DND-41 (cell line): ENCODE results near the gene SP2.

Experiments
- ATAC-seq: fragments of 200-7000 bp; cut with Tn5 transposase; 3 replicates; pipeline ENCODE4 v1.9.1; 2021; ENCODE audit warnings: low read depth; ENCODE audit not compliant: insufficient read depth
- DNase-seq: peaks from one replicate; pipeline ENCODE4 v3.0.0-alpha.2; 2020
- H2AFZ ChIP-seq: 2 replicates; pipeline ENCODE4 v1.6.0; 2012; ENCODE audit warnings: low read depth, low read length
- H3K27ac ChIP-seq: 2 replicates; pipeline ENCODE4 v1.5.1; 2012; ENCODE audit warnings: low read length, inconsistent platforms
- H3K27me3 ChIP-seq: fragments of 200-600 bp; sonication (generic); 2 replicates; pipeline ENCODE4 v1.6.0; 2012; ENCODE audit warnings: low read length, mild to moderate bottlenecking, inconsistent platforms; ENCODE audit not compliant: insufficient read depth, poor library complexity
- H3K36me3 ChIP-seq: 2 replicates; pipeline ENCODE4 v1.5.1; 2012; ENCODE audit warnings: low read length, inconsistent platforms; ENCODE audit not compliant: insufficient read depth
- H3K4me1 ChIP-seq: 2 replicates; pipeline ENCODE4 v1.5.1; 2012; ENCODE audit warnings: mild to moderate bottlenecking, low read length; ENCODE audit not compliant: insufficient read depth
- H3K4me2 ChIP-seq: 2 replicates; pipeline ENCODE4 v1.6.0; 2012; ENCODE audit warnings: mild to moderate bottlenecking, moderate library complexity, low read length, inconsistent platforms; ENCODE audit not compliant: insufficient read depth
- H3K4me3 ChIP-seq, 2 experiments: fragments of 200-600 bp in 1 of 2; shearing (Covaris generic) in 1 of 2; 2 replicates each; pipeline ENCODE4 v1.5.1; 2012 to 2016; ENCODE audit warnings: inconsistent platforms in 2 of 2, low read length in 2 of 2, mild to moderate bottlenecking in 2 of 2, low read depth in 1 of 2, moderate library complexity in 1 of 2
- H3K79me2 ChIP-seq: 2 replicates; pipeline ENCODE4 v1.6.0; 2012; ENCODE audit warnings: low read length, inconsistent platforms; ENCODE audit not compliant: insufficient read depth
- H3K9ac ChIP-seq: 2 replicates; pipeline ENCODE4 v1.6.0; 2012; ENCODE audit warnings: low read depth, mild to moderate bottlenecking, inconsistent platforms, low read length, moderate library complexity
- H3K9me3 ChIP-seq: 2 replicates; pipeline ENCODE4 v1.5.1; 2012; ENCODE audit warnings: low read length, moderate library complexity, mild to moderate bottlenecking, inconsistent platforms; ENCODE audit not compliant: insufficient read depth, severe bottlenecking
- H4K20me1 ChIP-seq: 2 replicates; pipeline ENCODE4 v1.6.0; 2012; ENCODE audit warnings: low read length; ENCODE audit not compliant: insufficient read depth
- EZH2 ChIP-seq: IDR thresholded peaks from 3 replicates; pipeline ENCODE4 v1.6.1; 2012; ENCODE audit warnings: borderline replicate concordance, low read depth, mild to moderate bottlenecking, moderate library complexity, low read length, inconsistent platforms; ENCODE audit not compliant: severe bottlenecking
- TF ChIP-seq, protein P1 (sequence below): IDR thresholded peaks from 2 replicates; pipeline ENCODE4 v1.5.1; 2012; ENCODE audit warnings: borderline replicate concordance, low read length, moderate library complexity, mild to moderate bottlenecking; ENCODE audit not compliant: poor library complexity, severe bottlenecking; ENCODE audit errors: extremely low read depth

The SP2 gene

DNA sequence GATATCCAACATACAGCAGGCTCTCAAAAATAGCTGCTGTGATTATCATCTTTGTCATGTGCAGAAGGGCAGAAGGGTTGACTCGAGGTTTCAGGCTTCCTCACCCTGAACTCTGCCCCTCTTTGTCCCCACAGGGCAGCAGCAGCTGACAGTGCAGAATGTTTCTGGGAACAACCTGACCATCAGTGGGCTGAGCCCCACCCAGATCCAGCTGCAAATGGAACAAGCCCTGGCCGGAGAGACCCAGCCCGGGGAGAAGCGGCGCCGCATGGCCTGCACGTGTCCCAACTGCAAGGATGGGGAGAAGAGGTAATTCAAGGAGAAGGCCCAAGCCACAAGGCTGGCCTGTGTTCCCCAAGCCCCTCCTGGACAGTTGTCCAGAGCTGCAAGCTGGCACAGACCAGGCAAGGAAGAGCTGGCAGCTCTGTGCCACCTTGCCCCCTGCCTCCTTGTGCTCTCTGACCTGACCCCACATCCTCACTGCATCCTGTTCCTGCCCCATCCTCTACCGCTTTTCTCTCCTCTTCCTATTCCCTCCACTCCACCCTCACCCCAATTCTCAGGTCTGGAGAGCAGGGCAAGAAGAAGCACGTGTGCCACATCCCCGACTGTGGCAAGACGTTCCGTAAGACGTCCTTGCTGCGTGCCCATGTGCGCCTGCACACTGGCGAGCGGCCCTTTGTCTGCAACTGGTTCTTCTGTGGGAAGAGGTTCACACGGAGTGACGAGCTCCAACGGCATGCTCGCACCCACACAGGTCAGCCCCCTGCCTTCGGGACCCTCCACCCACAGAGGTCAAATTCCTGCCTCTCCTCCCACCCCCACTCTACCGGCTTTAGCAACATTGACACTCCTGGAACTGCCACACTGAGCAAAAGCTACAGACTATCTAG is 29.0 kb downstream of the SP2 start:
- Histone ChIP-seq H3K9ac (no peak overlapping the region), H2AFZ (no peak overlapping the region), H3K4me1 (no peaks in the 10 kb centered on the region), H4K20me1 (no peaks in the 10 kb centered on the region), H3K36me3 (peaks cover 61% of the 10 kb centered on the region), H3K4me3 (no peak overlapping the region), H3K4me2 (no peak overlapping the region), H3K9me3 (no peaks in the 10 kb centered on the region), H3K79me2 (no peaks in the 10 kb centered on the region), H3K27ac (no peak overlapping the region), H3K27me3 (no peaks in the 10 kb centered on the region)
- no peak for DNase-seq
- ATAC-seq: no peak
- TF ChIP-seq, protein P1, sequence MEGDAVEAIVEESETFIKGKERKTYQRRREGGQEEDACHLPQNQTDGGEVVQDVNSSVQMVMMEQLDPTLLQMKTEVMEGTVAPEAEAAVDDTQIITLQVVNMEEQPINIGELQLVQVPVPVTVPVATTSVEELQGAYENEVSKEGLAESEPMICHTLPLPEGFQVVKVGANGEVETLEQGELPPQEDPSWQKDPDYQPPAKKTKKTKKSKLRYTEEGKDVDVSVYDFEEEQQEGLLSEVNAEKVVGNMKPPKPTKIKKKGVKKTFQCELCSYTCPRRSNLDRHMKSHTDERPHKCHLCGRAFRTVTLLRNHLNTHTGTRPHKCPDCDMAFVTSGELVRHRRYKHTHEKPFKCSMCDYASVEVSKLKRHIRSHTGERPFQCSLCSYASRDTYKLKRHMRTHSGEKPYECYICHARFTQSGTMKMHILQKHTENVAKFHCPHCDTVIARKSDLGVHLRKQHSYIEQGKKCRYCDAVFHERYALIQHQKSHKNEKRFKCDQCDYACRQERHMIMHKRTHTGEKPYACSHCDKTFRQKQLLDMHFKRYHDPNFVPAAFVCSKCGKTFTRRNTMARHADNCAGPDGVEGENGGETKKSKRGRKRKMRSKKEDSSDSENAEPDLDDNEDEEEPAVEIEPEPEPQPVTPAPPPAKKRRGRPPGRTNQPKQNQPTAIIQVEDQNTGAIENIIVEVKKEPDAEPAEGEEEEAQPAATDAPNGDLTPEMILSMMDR: no peak
- no peak for TF ChIP-seq EZH2

DNA sequence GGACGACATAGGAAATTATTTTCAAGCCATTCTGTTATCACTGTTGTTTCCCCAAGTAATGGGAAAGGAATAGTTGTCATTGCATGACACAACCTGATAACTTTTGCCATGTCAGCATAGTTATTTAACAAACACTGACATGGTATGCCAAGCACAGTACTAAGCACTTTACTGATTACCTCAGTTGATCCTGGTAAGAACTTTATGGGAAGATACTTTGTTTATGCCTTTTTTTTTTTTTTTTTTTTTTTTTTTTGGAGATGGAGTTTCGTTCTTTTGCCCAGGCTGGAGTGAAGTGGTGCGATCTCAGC is 29.6 kb downstream of the SP2 start:
- H3K4me2 ChIP-seq: no peak overlapping the region
- no peak for TF ChIP-seq EZH2
- TF ChIP-seq, protein P1: no peak
- no peak for ATAC-seq
- H3K27me3 ChIP-seq: no peaks in the 10 kb centered on the region
- H3K36me3 ChIP-seq: peaks cover 67% of the 10 kb centered on the region
- no peak for DNase-seq
- no peak overlapping the region for H3K27ac ChIP-seq
- no peaks in the 10 kb centered on the region for H3K4me1 ChIP-seq
- no peaks in the 10 kb centered on the region for H4K20me1 ChIP-seq
- no peak overlapping the region for H2AFZ ChIP-seq
- no peak overlapping the region for H3K9ac ChIP-seq
- H3K4me3 ChIP-seq: no peak overlapping the region
- H3K9me3 ChIP-seq: no peaks in the 10 kb centered on the region
- no peaks in the 10 kb centered on the region for H3K79me2 ChIP-seq

DNA sequence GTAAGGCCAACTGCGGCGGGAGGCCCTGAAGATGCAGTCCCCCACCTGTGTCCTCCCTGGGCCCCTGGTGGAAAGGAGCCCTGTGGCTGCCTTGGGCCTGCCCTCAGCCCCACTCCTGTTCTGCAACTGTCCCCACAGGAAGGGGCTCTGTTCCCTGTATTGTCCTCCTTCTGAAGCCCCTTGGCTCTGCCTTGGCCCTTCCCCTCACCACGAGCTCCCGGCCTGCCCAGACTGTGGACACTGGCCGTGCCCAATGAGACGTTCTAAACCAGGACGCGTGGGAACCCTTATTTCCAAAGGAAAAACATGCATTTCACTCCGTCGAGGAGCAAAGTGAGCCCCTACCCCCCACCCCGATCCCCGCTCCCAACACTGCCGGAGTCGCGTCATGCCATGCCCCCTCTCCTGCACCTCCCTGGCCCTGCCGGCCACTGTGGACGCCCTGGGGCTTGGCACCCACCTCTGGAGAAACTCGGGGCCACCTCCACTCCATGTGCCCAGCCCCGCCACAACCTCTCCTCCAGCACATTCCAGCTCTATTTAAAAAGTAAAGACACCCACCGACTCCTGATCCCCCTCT is 31.9 kb downstream of the SP2 start:
- no peaks in the 10 kb centered on the region for H3K79me2 ChIP-seq
- H2AFZ ChIP-seq: no peak overlapping the region
- DNase-seq (no peak), ATAC-seq (no peak)
- no peaks in the 10 kb centered on the region for H3K27me3 ChIP-seq
- no peak overlapping the region for H3K4me2 ChIP-seq
- H3K9ac ChIP-seq: no peak overlapping the region
- H3K9me3 ChIP-seq: no peaks in the 10 kb centered on the region
- H3K36me3 ChIP-seq: peaks cover 60% of the 10 kb centered on the region
- no peaks in the 10 kb centered on the region for H3K4me1 ChIP-seq
- TF ChIP-seq EZH2: no peak
- TF ChIP-seq, protein P1: no peak
- H4K20me1 ChIP-seq: no peaks in the 10 kb centered on the region
- H3K4me3 ChIP-seq: no peak overlapping the region
- H3K27ac ChIP-seq: no peak overlapping the region
